GM10847 (cell line): ENCODE results near the gene PMEPA1.

Experiments
- POLR2A ChIP-seq: IDR thresholded peaks from 2 replicates; pipeline ENCODE4 v1.6.1; 2011; ENCODE audit not compliant: insufficient read length; ENCODE audit errors: extremely low read depth

Gene PMEPA1

DNA sequence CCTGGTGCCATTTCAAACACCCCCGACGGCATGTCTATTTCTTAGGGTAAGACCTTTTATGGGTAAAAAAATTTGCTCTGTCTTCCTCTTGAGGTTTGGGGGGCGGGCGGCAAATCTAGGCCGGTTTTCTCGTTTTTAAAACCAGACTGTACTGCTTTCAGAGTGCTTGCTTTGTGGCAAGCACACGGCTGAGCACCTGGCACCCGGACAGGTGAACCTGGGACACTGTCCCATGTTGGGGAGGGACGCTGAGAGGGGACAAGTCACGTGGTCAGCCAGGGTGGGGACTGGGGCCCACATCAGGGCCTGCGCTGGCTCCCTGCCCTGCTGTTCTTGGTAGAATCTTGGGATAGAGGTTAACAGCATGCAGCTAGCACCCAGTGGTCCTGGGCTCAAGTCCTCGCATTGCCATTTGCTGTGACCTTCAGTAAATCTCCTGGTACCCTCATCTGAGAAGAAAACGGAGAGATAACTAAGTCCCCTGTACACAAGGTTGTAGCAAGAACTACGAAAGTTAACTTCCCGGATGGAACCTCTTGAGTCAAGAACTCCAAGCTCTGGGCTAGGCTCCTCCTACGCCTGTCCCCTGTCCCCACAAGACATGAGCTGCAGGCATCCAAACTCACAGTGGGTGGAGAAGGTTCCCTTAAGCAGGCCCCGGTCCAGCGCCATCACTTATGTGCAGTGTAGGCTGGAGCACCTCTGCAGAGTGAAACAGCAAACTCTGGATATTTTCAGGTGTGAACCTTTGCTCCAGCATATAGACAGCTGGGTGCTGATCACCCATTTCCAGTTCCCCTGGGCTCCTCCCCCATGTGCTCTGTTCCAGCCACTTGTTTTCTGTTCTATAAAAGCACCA lies 41.7 kb downstream of the PMEPA1 start:
- no peak for TF ChIP-seq POLR2A

DNA sequence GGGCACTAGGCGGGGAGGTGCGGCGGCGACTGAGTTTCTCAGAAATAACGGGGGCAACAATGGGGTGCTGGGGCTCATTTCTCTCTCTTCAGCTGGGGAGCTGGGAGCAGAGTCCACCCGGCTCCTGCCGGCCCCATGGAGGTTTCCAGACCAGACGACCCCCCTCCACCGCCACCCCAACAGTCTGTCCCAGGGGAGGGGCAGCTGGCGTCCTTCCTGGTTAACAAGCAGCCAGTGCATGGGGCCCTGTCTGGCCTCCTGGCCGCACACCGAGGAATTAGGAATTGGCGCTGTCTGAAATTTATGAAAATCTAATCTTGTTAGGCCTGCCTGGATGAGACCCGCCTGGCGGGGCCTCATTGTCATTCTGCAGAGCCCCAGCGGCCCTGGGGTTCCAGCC lies 42.4 kb downstream of the PMEPA1 start:
- TF ChIP-seq POLR2A: no peak

DNA sequence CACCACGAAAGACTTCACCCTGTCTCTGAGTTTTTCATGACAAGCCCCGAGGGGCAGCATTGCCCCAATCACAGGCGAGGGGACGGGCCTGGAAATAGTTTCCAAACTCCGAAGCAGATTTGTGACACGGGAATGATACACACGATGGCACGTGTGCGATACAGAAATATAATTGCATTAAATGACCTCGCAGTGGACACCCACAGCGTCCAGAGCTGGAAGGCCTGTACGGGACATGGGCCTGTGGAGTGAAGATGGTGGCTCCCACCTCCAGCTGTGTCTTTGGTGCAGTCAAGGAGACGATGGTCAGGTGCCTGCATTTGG lies 43.0 kb downstream of the PMEPA1 start:
- no peak for TF ChIP-seq POLR2A

DNA sequence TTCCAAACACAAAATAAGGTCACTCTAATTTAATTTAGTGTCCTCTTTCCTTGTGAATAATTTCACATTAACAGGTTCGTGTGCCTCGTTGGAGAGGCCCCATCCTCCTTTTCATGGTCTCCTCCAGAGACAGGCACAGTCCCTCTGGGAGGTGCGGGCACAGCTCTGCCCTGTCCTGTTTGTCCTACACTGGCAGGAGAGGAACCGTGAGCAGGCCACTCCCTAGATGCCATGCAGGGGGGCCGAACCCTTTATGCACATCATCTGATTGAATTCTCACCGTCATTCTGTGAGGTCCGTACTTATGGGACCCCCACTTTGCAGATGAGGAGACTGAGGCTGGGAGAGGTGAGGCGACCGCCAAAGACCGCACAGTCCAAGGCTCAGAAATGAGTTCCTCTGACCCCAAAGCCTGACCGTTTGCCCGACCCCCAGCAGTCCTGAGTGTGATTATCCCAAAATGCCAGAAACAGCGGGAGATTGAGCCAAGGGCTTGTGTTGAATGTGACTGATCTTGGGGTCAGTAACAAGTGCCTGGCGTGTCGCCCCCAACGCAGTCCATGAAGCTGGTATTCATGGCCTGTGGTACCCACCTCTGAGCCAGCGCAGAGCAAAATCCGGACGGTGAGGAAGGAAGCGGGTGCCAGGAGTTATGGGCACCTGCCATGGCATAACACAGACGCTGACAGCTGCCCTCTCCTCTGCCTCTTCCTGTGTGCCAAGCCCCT lies 43.5 kb downstream of the PMEPA1 start:
- TF ChIP-seq POLR2A: no peak

DNA sequence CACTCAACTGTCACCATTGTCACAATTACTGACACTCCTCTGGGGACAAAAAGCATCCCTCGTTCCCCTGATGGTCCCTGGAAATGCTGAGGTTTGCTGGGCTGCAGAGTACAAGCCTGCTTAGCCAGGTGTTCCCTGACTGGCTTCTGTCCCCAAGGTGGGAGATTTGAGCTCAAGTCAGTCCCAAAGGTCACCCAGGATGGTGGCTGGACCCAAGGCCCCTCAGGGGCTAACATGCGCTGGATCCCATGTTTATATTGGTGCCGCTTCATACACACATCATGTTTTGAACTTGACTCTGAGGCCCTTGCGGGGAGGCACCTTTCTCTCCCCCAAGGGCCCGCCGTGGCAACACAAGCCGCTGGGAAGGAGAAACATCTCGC lies 44.2 kb downstream of the PMEPA1 start:
- no peak for TF ChIP-seq POLR2A

DNA sequence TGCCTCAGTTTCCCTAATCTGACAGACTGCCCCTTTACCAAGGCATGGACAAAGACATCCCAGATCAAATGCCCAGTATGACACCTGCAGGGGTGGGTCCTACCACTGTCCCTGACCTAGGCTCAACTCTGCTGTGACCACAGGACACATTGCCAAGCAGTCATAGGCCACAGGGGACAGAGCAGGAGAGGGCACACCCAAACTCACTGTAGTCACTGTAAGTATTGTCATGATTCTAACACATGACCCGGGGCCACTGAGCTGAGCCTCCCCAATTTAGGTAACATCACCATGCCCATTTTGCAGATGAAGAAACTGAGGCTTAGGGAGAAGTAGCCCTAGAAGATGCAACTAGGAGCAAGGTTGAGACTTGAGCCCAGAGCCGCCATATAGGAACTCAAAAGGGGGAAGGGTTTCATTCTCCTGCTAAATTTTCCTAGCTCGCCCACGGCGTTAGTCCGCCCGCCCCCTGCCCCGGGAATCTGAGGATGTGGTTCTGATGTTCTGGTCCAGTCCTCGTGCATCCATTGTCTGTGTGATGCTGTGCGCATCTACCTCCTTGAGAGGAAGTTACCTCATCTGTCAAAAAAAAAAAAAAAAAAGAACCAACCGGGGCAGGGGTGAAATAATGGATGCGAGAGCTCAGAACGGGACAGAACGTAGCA lies 44.8 kb downstream of the PMEPA1 start:
- TF ChIP-seq POLR2A: no peak

DNA sequence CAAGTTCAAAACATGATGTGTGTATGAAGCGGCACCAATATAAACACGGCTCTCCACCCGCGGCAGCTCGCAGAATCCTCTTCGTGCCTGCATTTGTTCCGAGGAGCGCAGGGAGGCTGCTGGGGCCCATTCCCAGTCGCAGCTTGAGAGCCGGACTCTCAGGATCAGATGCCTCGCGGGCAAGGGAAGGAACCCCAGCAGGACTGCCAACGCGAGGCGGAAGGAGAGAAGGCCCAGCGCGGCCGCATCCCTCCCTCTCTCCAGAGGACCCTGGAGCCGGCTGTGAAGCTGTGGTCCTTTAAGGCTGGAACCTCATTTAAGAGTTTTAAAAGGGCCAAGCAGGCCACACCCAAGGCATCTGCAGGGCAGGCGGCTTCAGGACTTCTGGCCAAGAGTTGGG lies 45.3 kb downstream of the PMEPA1 start:
- no peak for TF ChIP-seq POLR2A

DNA sequence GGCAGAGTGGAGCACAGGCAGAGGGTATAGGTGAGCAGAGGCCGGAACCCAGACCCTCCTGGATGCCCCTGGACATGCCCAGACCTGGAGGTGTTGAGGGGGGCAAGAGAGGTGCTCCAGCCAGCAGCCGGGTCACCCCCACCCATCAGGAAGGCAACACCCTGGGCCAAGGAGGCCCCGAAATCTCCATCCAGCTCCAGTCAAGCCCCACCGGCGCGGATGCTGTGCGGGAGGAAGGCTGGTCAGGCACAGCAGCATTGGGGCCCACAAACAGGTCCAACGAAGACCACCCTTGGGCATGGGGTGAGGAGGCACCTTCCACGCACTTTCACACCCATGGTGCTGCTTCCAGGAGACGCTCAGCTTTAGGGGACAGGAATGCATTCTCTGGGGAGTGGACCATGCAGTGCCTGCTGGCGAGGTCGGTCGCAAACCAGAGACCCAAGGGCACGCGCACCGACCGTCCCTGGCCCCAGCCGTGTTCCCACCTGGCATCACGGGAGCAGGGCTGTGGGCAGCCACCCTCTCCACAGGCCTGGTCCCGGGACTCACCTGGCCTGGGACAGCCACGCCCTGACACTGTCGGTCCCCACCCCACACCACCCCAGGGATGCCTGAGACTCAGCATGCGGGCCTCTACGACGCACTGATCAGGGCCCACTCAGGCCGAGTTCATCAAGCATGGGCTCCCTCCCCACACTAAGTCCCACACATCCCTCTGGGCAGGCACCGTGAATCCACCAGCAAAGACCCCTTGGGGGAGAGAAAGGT lies 45.9 kb downstream of the PMEPA1 start:
- no peak for TF ChIP-seq POLR2A

DNA sequence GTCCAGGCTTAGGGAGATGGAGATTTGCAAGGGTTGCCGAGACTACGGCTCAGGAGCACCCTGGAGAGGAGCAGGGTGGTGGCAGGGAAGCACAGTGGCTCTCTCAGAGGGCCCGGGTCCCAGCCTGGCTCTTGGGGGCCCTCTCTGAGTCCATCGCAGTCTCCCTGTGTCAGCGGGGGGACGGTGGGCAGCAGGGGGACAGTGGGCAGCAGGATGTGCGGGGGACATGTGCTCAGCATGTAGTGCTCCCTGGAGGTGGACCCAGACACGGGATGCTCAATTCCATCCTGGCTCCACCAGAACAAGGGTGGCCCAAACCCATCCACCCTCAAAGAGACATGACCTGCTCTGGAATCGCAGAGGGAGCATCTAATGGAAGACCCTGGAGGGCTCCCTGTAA lies 46.6 kb downstream of the PMEPA1 start:
- no peak for TF ChIP-seq POLR2A

DNA sequence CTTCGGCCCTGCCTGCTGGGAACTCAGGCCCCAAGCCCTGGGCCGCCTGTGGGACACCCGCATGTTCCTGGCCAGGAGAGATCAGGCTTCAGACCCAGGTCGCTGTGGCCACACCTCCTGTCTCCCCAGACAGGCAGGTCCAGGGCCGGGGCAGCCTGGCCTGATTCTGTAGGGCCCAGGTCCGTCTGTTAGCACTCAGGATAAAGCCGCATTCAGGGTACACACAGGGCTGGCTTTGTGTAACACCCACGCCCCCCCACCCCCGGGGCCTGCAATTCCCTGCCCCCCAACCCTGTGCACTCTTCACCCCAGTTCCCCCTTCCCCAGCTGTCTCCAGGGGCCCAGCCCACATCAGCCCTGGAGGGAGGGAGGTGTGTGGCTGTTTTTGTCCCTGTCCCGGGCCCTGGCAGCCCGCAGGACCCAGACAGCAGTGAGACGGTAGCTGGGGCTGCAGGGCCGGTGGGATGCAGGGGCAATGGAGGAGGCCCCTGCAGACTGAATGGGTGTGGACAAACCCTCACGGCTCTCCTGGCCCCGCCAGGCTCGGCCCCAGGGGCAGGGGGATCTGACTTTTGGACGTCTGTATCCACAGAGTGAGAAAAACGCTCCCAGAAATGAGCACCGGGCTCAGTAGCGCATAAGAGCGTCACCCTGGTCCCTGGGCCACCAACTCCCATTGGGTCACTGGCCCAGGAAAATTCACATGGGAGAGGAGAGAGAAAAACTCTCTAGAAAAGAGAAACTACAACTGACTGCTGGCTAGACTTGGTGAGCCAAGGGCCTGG lies 47.2 kb downstream of the PMEPA1 start:
- no peak for TF ChIP-seq POLR2A

DNA sequence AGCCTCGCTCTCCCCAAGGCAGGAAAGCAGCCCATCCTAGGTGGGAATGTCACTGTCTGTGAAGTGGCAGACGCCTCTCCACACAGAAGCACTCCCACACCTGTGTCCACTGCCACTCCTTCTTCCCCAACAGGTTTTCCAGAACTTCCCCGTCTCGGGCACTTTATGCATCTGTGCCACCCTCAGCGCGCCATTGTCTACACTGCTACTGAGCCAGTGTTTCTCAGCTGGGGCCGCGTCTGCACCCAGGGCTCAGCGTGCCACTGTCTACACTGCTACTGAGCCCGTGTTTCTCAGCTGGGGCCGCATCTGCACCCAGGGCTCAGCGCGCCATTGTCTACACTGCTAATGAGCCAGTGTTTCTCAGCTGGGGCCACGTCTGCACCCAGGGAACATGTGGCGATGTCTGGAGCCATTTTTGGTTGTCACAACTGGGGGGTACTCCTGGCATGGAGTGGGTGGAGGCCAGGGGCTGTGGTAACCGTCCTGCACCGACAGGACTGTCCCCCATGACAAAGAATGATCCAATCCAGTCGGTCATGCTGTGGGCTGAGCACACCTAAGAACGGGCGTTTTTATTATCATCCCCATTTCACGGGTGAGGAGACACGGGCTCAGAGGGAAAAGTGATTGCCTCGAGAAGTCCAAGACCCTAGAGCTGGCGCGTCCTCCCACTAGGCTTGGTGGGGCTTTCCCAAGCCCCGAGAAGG lies 47.9 kb downstream of the PMEPA1 start:
- no peak for TF ChIP-seq POLR2A

DNA sequence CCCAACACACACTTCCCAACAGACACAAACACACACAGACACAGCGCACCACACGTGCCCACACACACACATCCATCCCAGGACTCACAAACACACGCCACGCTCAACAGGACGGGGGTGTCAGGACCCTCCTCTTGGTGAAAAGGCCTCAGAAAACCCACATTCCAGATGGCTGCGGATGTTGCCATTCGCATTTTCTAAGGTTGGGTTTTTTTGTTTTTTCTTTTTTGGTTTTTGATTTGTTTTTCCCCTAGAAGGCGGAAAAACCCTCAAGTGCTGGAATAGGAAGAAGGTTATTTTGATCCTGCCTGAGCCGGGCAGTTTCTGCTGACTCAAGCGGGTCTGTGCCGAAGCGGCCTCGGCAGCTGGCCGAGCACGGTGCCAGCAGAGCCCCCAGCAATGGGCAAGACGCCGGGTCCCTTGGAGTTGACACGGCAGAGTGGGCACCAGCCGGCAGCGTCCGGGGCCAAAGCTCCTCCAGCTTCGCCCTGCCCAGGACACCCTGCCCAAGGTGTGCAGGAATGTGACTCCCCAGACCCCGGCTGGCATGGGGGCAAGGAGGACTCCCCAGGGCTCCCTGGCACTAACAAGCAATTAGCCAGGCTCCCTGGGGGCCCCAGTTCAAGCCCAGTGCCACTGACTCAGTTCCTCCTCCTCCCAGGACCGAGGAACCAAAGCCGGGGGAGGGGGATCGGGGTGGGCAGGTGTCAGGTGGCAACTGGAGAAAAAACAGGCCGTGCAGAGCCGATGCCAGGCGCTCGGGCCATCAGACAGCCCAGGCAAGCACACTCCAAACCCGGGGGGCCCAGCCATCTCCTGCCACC lies 48.7 kb downstream of the PMEPA1 start:
- no peak for TF ChIP-seq POLR2A
